WTC11 (cell line): Measurements from ENCODE around the gene SHFL. TPM values are rescaled to one million over a fixed set of nuclear protein-coding genes. Genes with fewer than 3 reads are reported as not detected.

Experiments
- ATAC-seq: fragments of 200-7000 bp; cut with Tn5 transposase; 2 replicates; pipeline ENCODE4 v1.10.0; 2021; ENCODE audit warnings: mild to moderate bottlenecking, moderate library complexity
- CTCF ChIA-PET: fragments of 300-600 bp; sonication (Branson Sonifier 250); formaldehyde crosslinking; loops from one replicate; lab custom pipeline; 2021; ENCODE audit warnings: antibody characterized with exemption; lab: Charles Lee
- POLR2A ChIA-PET: fragments of 350-600 bp; sonication (Branson Sonifier 250); formaldehyde crosslinking; loops from one replicate; lab custom pipeline; 2021; ENCODE audit warnings: antibody characterized with exemption; lab: Charles Lee
- DNase-seq: peaks from one replicate; pipeline ENCODE4 v3.0.0; 2021; ENCODE audit warnings: low spot score
- H3K27ac Mint-ChIP-seq: 2 replicates; pipeline ENCODE4 v1.8.0; 2021; ENCODE audit warnings: mixed read lengths
- H3K27me3 Mint-ChIP-seq: 2 replicates; pipeline ENCODE4 v1.8.0; 2021; ENCODE audit warnings: low read depth, mild to moderate bottlenecking, moderate library complexity, mixed read lengths
- H3K36me3 Mint-ChIP-seq: 2 replicates; pipeline ENCODE4 v1.8.0; 2021; ENCODE audit warnings: mixed read lengths
- H3K4me1 Mint-ChIP-seq: 2 replicates; pipeline ENCODE4 v1.8.0; 2022; ENCODE audit warnings: mixed read lengths
- H3K4me3 Mint-ChIP-seq: 2 replicates; pipeline ENCODE4 v1.8.0; 2021; ENCODE audit warnings: mild to moderate bottlenecking, moderate library complexity, mixed read lengths
- H3K9me3 Mint-ChIP-seq: 2 replicates; pipeline ENCODE4 v1.8.0; 2021; ENCODE audit warnings: mixed read lengths
- ELF4 ChIP-seq: sonication (generic); formaldehyde crosslinking; IDR thresholded peaks from 2 replicates; pipeline ENCODE4 v1.8.1; 2022; ENCODE audit warnings: low read depth, mild to moderate bottlenecking, moderate library complexity, missing genetic modification reagents
- ESRRA ChIP-seq: sonication (generic); formaldehyde crosslinking; IDR thresholded peaks from 2 replicates; pipeline ENCODE4 v1.8.1; 2022; ENCODE audit warnings: mild to moderate bottlenecking, missing genetic modification reagents, borderline replicate concordance
- KAT7 ChIP-seq: sonication (generic); formaldehyde crosslinking; IDR thresholded peaks from 2 replicates; pipeline ENCODE4 v1.8.1; 2023; ENCODE audit warnings: missing genetic modification reagents, mild to moderate bottlenecking, borderline replicate concordance
- PREB ChIP-seq: sonication (generic); formaldehyde crosslinking; IDR thresholded peaks from 2 replicates; pipeline ENCODE4 v1.8.1; 2022; ENCODE audit warnings: mild to moderate bottlenecking, missing genetic modification reagents, moderate library complexity, borderline replicate concordance
- SP1 ChIP-seq: sonication (generic); formaldehyde crosslinking; conservative IDR thresholded peaks from 2 replicates; pipeline ENCODE4 v1.8.1; 2022; ENCODE audit warnings: missing genetic modification reagents
- TEAD4 ChIP-seq: sonication (generic); formaldehyde crosslinking; IDR thresholded peaks from 2 replicates; pipeline ENCODE4 v1.8.0; 2022; ENCODE audit warnings: mild to moderate bottlenecking, missing genetic modification reagents
- TP53 ChIP-seq: sonication (generic); formaldehyde crosslinking; IDR thresholded peaks from 2 replicates; pipeline ENCODE4 v1.8.1; 2023; ENCODE audit warnings: mild to moderate bottlenecking, missing genetic modification reagents
- USF1 ChIP-seq: sonication (generic); formaldehyde crosslinking; IDR thresholded peaks from 2 replicates; pipeline ENCODE4 v1.8.0; 2022; ENCODE audit warnings: mild to moderate bottlenecking, missing genetic modification reagents
- ZNF138 ChIP-seq: sonication (generic); formaldehyde crosslinking; conservative IDR thresholded peaks from 2 replicates; pipeline ENCODE4 v1.8.1; 2022; ENCODE audit warnings: mild to moderate bottlenecking, moderate library complexity, missing genetic modification reagents
- ZNF396 ChIP-seq: fragments of 250-450 bp; sonication (Bioruptor Pico); IDR thresholded peaks from 2 replicates; pipeline ENCODE4 v1.8.0; 2021; ENCODE audit warnings: mild to moderate bottlenecking, moderate library complexity, borderline replicate concordance
- ZNF512 ChIP-seq: sonication (generic); formaldehyde crosslinking; IDR thresholded peaks from 2 replicates; pipeline ENCODE4 v1.8.1; 2022; ENCODE audit warnings: missing genetic modification reagents, borderline replicate concordance
- total RNA-seq: library from RNA; stranded (reverse); gene quantifications from 3 replicates; pipeline ENCODE4 v1.2.3, GENCODE V29; 2021
- TF ChIP-seq, protein P1 (sequence below): fragments of 250-450 bp; sonication (Bioruptor Pico); IDR thresholded peaks from 2 replicates; pipeline ENCODE4 v2.1.2; 2022; ENCODE audit warnings: mild to moderate bottlenecking, moderate library complexity
- TF ChIP-seq, protein P2 (sequence below): fragments of 250-450 bp; sonication (Bioruptor Pico); IDR thresholded peaks from 2 replicates; pipeline ENCODE4 v1.9.0; 2021; ENCODE audit warnings: mild to moderate bottlenecking
- TF ChIP-seq, protein P3 (sequence below): sonication (generic); formaldehyde crosslinking; IDR thresholded peaks from 2 replicates; pipeline ENCODE4 v1.8.0; 2022; ENCODE audit warnings: mild to moderate bottlenecking, missing genetic modification reagents
- TF ChIP-seq, protein P4 (sequence below): fragments of 250-450 bp; sonication (Bioruptor Pico); IDR thresholded peaks from 2 replicates; pipeline ENCODE4 v1.8.0; 2021; ENCODE audit warnings: mild to moderate bottlenecking

The SHFL gene
- total RNA-seq, 1 experiment from 2014 or later, result 22.5 TPM

DNA sequence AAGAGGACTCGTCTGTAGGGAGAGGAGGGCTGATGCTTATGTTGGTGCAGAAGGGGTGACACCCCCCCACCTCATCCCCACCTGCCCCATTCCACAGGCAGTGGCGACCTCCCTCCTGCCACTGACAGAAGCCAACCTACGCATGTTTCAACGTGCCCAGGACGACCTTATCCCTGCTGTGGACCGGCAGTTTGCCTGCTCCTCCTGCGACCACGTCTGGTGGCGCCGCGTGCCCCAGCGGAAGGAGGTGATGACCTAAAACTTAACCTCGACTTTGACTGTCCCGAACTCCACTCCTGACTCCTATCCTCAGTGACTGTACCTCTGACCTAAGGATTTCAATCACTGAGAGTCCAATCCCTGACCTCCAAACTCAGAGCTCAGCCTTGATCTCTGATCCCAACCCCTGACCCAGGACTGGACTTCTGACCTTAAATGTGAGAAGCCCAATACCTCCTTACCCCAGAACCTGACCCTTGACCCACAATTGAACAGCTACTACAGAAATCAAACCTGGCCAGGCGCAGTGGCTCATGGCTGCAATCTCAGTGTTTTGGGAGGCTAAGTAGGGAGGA is 3.8 kb downstream of the SHFL start (continued):
- TF ChIP-seq, protein P1, sequence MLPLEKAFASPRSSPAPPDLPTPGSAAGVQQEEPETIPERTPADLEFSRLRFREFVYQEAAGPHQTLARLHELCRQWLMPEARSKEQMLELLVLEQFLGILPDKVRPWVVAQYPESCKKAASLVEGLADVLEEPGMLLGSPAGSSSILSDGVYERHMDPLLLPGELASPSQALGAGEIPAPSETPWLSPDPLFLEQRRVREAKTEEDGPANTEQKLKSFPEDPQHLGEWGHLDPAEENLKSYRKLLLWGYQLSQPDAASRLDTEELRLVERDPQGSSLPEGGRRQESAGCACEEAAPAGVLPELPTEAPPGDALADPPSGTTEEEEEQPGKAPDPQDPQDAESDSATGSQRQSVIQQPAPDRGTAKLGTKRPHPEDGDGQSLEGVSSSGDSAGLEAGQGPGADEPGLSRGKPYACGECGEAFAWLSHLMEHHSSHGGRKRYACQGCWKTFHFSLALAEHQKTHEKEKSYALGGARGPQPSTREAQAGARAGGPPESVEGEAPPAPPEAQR (CRISPR knock-in tag), result no peak
- TF ChIP-seq ESRRA (CRISPR knock-in tag) (no peak), USF1 (CRISPR knock-in tag) (no peak), ZNF512 (CRISPR knock-in tag) (no peak), TP53 (CRISPR knock-in tag) (no peak)
- TF ChIP-seq, protein P2, sequence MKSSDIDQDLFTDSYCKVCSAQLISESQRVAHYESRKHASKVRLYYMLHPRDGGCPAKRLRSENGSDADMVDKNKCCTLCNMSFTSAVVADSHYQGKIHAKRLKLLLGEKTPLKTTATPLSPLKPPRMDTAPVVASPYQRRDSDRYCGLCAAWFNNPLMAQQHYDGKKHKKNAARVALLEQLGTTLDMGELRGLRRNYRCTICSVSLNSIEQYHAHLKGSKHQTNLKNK (CRISPR knock-in tag), result no peak
- TF ChIP-seq, all 79 proteins: peak for 0

- Mint-ChIP-seq H3K27me3 (peaks cover 31% of the 10 kb centered on the region), H3K9me3 (no peaks in the 10 kb centered on the region), H3K4me3 (no peak overlapping the region), H3K4me1 (peaks cover 4% of the 10 kb centered on the region; the same call in 1 of the 2 replicates), H3K36me3 (peaks cover 14% of the 10 kb centered on the region), H3K27ac (no peak overlapping the region)
- ChIA-PET POLR2A (no interaction called here), CTCF (interaction anchor here (1.6 kb wide), 1 partner anchor 8 kb away, joined by 6 read pairs; no protein-coding TSS in a partner anchor)
- no peak for DNase-seq
- no peak for ATAC-seq
- TF ChIP-seq PREB (no peak), ZNF138 (no peak), ELF4 (CRISPR knock-in tag) (no peak), KAT7 (CRISPR knock-in tag) (no peak), ZNF396 (CRISPR knock-in tag) (no peak), TEAD4 (CRISPR knock-in tag) (no peak), SP1 (CRISPR knock-in tag) (no peak)
- TF ChIP-seq, protein P3, sequence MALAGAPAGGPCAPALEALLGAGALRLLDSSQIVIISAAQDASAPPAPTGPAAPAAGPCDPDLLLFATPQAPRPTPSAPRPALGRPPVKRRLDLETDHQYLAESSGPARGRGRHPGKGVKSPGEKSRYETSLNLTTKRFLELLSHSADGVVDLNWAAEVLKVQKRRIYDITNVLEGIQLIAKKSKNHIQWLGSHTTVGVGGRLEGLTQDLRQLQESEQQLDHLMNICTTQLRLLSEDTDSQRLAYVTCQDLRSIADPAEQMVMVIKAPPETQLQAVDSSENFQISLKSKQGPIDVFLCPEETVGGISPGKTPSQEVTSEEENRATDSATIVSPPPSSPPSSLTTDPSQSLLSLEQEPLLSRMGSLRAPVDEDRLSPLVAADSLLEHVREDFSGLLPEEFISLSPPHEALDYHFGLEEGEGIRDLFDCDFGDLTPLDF (CRISPR knock-in tag), result no peak
- TF ChIP-seq, protein P4, sequence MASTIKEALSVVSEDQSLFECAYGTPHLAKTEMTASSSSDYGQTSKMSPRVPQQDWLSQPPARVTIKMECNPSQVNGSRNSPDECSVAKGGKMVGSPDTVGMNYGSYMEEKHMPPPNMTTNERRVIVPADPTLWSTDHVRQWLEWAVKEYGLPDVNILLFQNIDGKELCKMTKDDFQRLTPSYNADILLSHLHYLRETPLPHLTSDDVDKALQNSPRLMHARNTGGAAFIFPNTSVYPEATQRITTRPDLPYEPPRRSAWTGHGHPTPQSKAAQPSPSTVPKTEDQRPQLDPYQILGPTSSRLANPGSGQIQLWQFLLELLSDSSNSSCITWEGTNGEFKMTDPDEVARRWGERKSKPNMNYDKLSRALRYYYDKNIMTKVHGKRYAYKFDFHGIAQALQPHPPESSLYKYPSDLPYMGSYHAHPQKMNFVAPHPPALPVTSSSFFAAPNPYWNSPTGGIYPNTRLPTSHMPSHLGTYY (CRISPR knock-in tag), result no peak
Observed at GRCh38 chr19:10091370-10091687, 5.2 kb downstream of the SHFL start.
